IPS-18a (cell line): ENCODE results near the gene RPS6KA2.
"Not testable (repeated sequence)": the region's sequence is repeated elsewhere in the genome, so short reads cannot be mapped to it uniquely, and the experiment has no call there.

ENCODE experiments used
- H3K27ac ChIP-seq: one replicate; pipeline ENCODE4 v1.5.1; 2013; ENCODE audit warnings: low read length
- H3K27me3 ChIP-seq: one replicate; pipeline ENCODE4 v1.6.1; 2013; ENCODE audit warnings: mild to moderate bottlenecking, low read length; ENCODE audit not compliant: control insufficient read depth, insufficient read depth
- H3K36me3 ChIP-seq: one replicate; pipeline ENCODE4 v1.6.1; 2013; ENCODE audit warnings: low read depth, low read length; ENCODE audit not compliant: control insufficient read depth
- H3K4me1 ChIP-seq: one replicate; pipeline ENCODE4 v1.6.1; 2013; ENCODE audit warnings: low read depth, low read length; ENCODE audit not compliant: control insufficient read depth
- H3K4me3 ChIP-seq: one replicate; pipeline ENCODE4 v1.5.1; 2013; ENCODE audit warnings: low read length
- H3K9ac ChIP-seq: one replicate; pipeline ENCODE4 v1.6.1; 2013; ENCODE audit warnings: mild to moderate bottlenecking, low read length, moderate library complexity
- H3K9me3 ChIP-seq: one replicate; pipeline ENCODE4 v1.6.1; 2013; ENCODE audit warnings: low read depth, low read length; ENCODE audit not compliant: control insufficient read depth

The RPS6KA2 gene

DNA sequence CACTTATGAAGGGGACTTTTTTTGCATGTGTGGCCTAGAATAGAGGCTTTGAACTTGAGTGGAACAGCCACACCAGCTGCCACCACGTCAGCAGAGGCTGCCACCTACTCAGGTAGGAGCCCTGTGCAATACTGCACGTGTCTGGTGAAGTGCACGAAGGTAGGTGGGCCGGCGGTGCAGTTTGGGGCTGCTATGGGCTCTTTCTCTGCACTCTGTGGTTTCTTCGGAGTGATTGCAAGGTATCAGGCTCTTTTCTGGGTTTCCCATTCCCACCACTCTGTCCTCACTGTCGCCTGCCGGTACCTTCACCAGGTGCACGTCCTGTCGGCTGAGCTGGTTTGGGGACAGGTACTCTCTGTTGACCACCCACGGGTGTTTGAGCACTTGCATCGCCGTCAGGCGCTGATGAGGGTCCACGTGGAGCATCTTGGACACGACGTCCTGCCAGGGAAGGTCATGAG is 213.5 kb downstream of the RPS6KA2 start:
- Histone ChIP-seq H3K27ac (no peak overlapping the region), H3K9ac (no peak overlapping the region), H3K27me3 (no peaks in the 10 kb centered on the region), H3K4me1 (peaks cover 4% of the 10 kb centered on the region), H3K4me3 (no peak overlapping the region), H3K9me3 (no peaks in the 10 kb centered on the region), H3K36me3 (no peaks in the 10 kb centered on the region)

DNA sequence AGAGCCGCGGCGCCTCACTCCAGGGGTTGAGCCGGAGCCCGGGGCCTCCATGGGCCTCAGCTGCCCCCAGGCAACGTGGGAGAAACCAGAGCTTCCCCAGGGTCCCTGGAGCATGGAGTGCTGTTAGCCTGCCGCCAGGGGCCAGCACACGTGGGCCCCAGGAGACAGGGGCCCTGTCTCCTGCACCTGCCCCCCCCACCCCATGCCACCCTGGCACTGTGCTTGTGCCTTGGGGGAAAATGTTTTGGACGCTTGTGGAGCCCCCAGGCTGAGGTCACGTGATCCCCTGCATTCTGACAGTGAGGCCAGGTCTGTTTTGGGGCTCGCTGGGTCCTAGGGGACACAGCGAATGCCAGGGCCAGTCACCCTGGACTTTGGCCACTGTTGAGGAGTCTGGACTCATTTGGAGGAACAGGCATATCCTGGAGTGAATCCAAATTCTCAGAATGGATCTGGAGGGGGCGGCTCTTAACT is 214.1 kb downstream of the RPS6KA2 start:
- no peak overlapping the region for H3K4me3 ChIP-seq
- H3K27ac ChIP-seq = no peak overlapping the region
- H3K9ac ChIP-seq = no peak overlapping the region
- no peaks in the 10 kb centered on the region for H3K9me3 ChIP-seq
- H3K27me3 ChIP-seq = no peaks in the 10 kb centered on the region
- H3K36me3 ChIP-seq = no peaks in the 10 kb centered on the region
- H3K4me1 ChIP-seq = peaks cover 4% of the 10 kb centered on the region

DNA sequence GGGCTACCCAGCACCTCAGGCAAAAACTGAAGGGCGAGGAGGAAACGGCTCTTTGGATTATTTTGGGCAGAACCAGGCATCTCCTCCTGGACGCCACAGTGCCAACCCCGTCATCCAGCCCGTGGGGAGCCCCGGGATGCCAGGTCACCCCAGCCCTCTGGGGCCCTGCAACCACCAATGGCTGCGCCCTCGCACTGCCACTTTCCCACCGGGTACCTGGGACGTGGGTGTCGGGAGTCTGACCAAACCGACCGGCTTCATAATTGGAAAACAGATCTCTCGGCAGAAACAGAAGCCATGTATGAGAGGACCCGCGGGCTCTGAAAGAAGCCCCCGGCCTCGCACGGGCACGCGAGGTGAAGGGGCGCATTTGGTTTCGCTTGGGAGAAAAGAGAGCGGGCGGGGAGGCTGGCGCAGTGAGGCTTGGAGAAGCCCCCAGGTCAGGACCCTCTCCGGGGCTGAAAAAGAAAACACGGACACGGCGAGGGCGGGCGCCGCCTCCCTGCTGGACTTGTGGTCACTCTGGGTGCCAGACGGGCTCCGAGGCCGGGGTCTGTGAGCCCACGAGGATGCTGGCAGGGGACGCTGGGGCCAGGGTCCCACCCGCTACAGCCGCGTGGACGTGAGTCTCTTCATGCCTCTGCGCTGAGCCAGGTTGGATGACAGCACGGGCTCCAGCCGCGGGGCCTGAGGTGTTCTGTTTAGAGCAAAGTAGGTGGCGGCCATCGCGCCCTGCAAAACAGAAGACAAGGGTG is 214.7 kb downstream of the RPS6KA2 start:
- no peak overlapping the region for H3K27ac ChIP-seq
- H3K9me3 ChIP-seq = no peaks in the 10 kb centered on the region
- H3K36me3 ChIP-seq = no peaks in the 10 kb centered on the region
- H3K9ac ChIP-seq = no peak overlapping the region
- no peak overlapping the region for H3K4me3 ChIP-seq
- H3K27me3 ChIP-seq = no peaks in the 10 kb centered on the region
- H3K4me1 ChIP-seq = peaks cover 4% of the 10 kb centered on the region

DNA sequence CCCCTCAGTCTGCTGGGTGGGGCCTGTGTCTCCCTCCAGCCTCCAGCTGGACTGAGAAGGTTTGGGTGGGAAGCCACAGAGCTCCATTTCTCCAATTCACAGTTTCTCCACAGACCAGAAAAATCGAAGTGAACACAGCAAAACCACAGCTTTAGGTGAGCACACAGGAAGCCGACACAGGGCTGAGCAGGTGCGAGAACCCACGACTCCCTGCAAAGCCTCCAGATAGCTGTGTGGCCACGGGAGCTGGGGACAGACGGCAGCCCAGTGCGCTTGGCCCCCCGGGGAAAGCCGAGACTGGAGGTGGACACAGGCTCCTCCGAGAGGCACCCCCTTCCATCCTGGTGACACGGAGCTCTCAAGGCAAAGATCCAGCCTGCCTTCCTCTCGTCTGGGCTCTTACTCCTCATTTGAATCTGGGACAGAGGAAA is 215.3 kb downstream of the RPS6KA2 start:
- Histone ChIP-seq H3K36me3 (no peaks in the 10 kb centered on the region), H3K4me3 (no peak overlapping the region), H3K27me3 (no peaks in the 10 kb centered on the region), H3K27ac (no peak overlapping the region), H3K4me1 (peaks cover 4% of the 10 kb centered on the region), H3K9ac (no peak overlapping the region), H3K9me3 (no peaks in the 10 kb centered on the region)

DNA sequence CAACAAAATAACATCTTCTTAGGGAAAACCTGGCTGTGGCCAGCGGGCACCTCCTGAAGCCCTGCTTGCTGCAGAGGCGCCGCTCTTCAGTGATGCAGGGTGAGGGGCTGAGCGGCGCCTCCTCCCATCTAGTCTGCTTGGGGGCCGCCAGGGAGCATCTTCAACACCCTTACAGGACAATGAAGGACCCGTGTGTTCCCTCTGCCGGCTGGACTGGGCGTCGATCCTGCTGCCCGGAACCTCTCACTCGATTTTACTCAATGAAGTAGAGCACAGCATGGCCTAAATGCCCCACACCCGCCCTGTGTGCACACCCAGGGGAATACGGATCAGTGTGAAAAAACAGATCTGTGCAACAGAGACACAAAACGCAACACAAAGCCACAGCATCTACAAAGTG is 215.8 kb downstream of the RPS6KA2 start:
- Histone ChIP-seq H3K36me3 (no peaks in the 10 kb centered on the region), H3K4me1 (peaks cover 4% of the 10 kb centered on the region), H3K9me3 (no peaks in the 10 kb centered on the region), H3K4me3 (no peak overlapping the region), H3K27me3 (no peaks in the 10 kb centered on the region), H3K9ac (no peak overlapping the region), H3K27ac (no peak overlapping the region)

DNA sequence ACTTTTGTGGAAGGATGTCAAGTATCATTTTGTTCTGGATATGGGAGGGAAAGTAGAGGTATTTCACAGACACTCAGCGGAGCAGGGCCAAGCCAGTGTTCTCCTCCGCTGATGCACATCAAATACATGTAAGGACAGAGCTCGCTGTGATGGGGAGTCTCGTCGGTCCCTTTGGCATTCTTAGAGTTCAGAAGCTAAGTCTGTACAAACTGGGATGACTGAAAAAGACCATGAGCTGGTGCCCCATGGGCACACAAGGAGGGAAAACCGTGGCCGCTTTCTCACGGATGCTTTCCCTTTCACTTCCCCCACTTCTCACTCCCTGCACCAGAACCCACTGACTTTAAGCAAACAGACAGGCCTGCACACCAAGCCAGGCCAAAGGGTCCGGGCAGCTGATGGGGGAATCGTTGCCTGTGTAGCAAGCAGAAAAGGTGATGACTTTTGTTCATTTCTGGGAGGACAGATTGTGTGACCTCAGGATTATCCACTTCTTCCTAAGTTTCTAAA is 216.6 kb downstream of the RPS6KA2 start:
- no peak overlapping the region for H3K4me3 ChIP-seq
- no peak overlapping the region for H3K27ac ChIP-seq

DNA sequence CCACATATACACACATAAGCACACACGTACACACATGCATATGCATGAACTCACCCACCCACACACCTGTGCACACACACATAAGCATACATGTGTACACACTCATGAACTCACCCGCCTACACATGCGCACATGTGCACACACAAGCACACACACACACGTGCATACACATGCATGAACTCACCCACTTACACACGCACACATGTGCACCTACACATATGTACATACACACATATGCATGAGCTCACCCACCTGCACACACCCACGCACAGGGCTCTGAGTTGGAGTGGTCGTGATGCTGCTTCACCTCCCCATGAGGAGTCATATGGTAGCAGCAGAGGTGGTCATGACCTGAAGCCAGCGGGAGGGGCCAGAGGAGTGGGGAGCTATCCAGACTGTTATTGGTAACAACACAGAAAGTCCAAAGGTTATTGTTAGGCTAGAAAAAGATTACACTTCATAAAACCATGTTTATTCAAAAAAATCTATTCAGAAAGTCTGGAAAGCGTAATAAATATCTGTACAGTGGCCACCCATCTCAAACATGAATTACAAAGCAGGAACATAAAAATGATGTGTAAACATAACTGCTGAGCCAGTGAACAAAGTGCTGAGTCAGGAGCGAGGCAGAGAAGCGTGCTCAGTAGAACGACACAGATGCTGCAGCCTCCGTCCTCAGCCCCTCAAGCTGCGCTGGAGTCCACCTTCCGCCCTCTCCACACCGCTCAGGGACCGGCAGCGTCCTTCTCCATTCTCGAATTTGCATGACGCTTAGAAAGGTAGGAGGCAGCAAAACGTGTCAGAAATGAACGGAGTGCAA is 217.9 kb downstream of the RPS6KA2 start:
- H3K27ac ChIP-seq = no peak overlapping the region
- H3K27me3 ChIP-seq = no peaks in the 10 kb centered on the region
- H3K9ac ChIP-seq = no peak overlapping the region
- no peak overlapping the region for H3K4me3 ChIP-seq
- H3K9me3 ChIP-seq = no peaks in the 10 kb centered on the region
- peaks cover 4% of the 10 kb centered on the region for H3K4me1 ChIP-seq
- H3K36me3 ChIP-seq = no peaks in the 10 kb centered on the region

More for the DNA sequence above, 216.6 kb downstream of the RPS6KA2 start:
- Histone ChIP-seq H3K4me1 (peaks cover 4% of the 10 kb centered on the region), H3K9ac (no peak overlapping the region), H3K36me3 (no peaks in the 10 kb centered on the region), H3K9me3 (no peaks in the 10 kb centered on the region), H3K27me3 (no peaks in the 10 kb centered on the region)

DNA sequence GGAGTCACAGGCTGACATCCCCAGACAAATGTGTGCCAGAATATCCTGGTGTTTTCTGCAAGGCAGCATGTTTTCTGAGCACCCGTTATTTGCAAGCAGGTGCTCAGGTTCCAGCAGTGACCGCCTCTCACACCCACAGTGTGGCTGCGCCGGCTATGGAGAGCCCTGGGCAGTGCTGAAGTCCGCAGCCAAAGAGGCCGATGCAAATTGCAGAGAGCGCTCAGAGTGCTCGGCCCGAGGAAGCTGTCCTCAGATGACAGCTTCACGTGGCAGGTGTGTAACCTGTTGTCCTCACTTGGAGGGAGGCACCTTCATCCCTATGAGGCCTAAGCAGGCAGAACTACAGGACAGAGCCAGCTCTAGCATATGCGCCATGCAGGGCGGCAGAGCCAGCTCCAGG is 220.9 kb downstream of the RPS6KA2 start:
- Histone ChIP-seq H3K27ac (no peak overlapping the region), H3K27me3 (no peaks in the 10 kb centered on the region), H3K36me3 (no peaks in the 10 kb centered on the region), H3K4me1 (peaks cover 4% of the 10 kb centered on the region), H3K4me3 (no peak overlapping the region), H3K9me3 (no peaks in the 10 kb centered on the region), H3K9ac (no peak overlapping the region)

GRCh38 chr6:166405386-166405785 is 221.7 kb downstream of the RPS6KA2 start:
- Histone ChIP-seq H3K36me3 (no peaks in the 10 kb centered on the region), H3K27ac (no peak overlapping the region), H3K9ac (no peak overlapping the region), H3K4me3 (no peak overlapping the region), H3K27me3 (no peaks in the 10 kb centered on the region), H3K9me3 (no peaks in the 10 kb centered on the region), H3K4me1 (peaks cover 4% of the 10 kb centered on the region)

DNA sequence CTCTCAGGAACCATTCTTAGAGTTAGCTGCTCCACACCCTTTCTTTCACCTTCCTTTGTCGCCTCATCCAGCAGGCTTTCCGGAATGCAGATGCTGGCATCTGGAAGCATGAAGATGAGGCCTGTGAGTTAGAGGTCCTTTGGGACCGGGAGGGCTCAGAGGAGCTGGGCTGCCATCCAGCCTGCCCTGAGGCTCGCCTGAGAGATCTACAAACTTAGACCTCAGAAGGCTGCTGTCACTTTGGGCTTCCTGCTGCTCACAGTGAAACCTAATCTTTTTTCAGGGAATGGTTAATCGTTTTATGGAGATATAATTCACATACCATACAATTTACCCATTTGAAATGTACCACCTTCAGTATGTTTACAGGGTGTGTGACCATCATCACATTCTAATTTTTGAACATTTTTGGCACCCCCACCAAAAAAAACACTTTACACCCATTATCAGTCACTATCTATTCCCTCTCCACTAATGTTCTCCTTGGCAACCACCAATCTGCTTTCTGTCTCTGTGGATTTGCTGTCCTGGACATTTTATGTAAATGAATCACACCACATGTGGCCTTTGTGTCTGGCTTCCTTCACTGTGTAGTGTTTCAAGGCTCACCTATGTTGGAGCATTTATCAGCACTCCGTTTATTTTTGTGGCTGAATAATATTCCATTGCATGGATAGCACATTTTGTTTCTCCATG is 224.3 kb downstream of the RPS6KA2 start:
- Histone ChIP-seq H3K27ac (no peak overlapping the region), H3K27me3 (no peaks in the 10 kb centered on the region)

GRCh38 chr6:166400649-166401250 is 226.3 kb downstream of the RPS6KA2 start:
- not testable (repeated sequence) for H3K4me3 ChIP-seq, H3K9ac ChIP-seq, H3K27me3 ChIP-seq, H3K9me3 ChIP-seq, H3K36me3 ChIP-seq, H3K27ac ChIP-seq, H3K4me1 ChIP-seq

More for the DNA sequence above, 224.3 kb downstream of the RPS6KA2 start:
- no peaks in the 10 kb centered on the region for H3K9me3 ChIP-seq
- no peaks in the 10 kb centered on the region for H3K4me1 ChIP-seq
- no peak overlapping the region for H3K9ac ChIP-seq
- H3K36me3 ChIP-seq = no peaks in the 10 kb centered on the region
- H3K4me3 ChIP-seq = no peak overlapping the region
